A549 (cell line): ENCODE measurements around the gene SPINK14.

ENCODE experiments used
- CTCF ChIP-seq: fragments of >200 bp; sonication (Bioruptor Twin); formaldehyde crosslinking; IDR thresholded peaks from 3 replicates; pipeline ENCODE4 v1.5.1; 2016
- E2F6 ChIP-seq: IDR thresholded peaks from 2 replicates; pipeline ENCODE4 v1.6.1; 2012; ENCODE audit warnings: low read depth, borderline replicate concordance
- REST ChIP-seq: fragments of 200-600 bp; sonication (generic); IDR thresholded peaks from 2 replicates; pipeline ENCODE4 v1.6.1; 2016; ENCODE audit warnings: antibody characterized with exemption, mild to moderate bottlenecking, moderate library complexity

- no peak for TF ChIP-seq CTCF
- TF ChIP-seq REST = no peak
- TF ChIP-seq E2F6 = no peak
These were observed 5.0 kb upstream of the SPINK14 start for GRCh38 chr5:148163345-148163744.
